NCI-H1092 treated with DMSO at 0.1 percent for 48 hours (cell line): Measurements from ENCODE around the gene DPYSL3.
"Not testable (repeated sequence)": the region's sequence is repeated elsewhere in the genome, so short reads cannot be mapped to it uniquely, and the experiment has no call there.

Source experiments
- DNase-seq: peaks from one replicate; lab custom pipeline; 2025; lab: John Stamatoyannopoulos, UW

DPYSL3 gene

GRCh38 chr5:147509710-147510651 is at the start of gene DPYSL3:
TSS of gene DPYSL3 (minus strand) at chr5:147510068. CDS start at chr5:147509858, 210 bp downstream.
- DNase-seq, result peak; percentile 71

GRCh38 chr5:147558826-147559225 is 49.0 kb upstream of the DPYSL3 start:
- DNase-seq, result peak; percentile 57

GRCh38 chr5:147557876-147558745 is 48.2 kb upstream of the DPYSL3 start:
- DNase-seq, result no peak

GRCh38 chr5:147555176-147555575 is 45.3 kb upstream of the DPYSL3 start:
- no peak for DNase-seq

GRCh38 chr5:147554261-147554817 is 44.5 kb upstream of the DPYSL3 start:
- DNase-seq, result no peak

GRCh38 chr5:147553817-147554216 is 43.9 kb upstream of the DPYSL3 start:
- DNase-seq, result not testable (repeated sequence)

GRCh38 chr5:147552897-147553296 is 43.0 kb upstream of the DPYSL3 start:
- no peak for DNase-seq

GRCh38 chr5:147551677-147552076 is 41.8 kb upstream of the DPYSL3 start:
- DNase-seq, result no peak

- DNase-seq, result no peak
Observed at GRCh38 chr5:147547730-147548129, 37.9 kb upstream of the DPYSL3 start.

- DNase-seq, result no peak
Observed at GRCh38 chr5:147544556-147544955, 34.7 kb upstream of the DPYSL3 start.

GRCh38 chr5:147539053-147539452 is 29.2 kb upstream of the DPYSL3 start:
- no peak for DNase-seq

GRCh38 chr5:147538236-147538635 is 28.4 kb upstream of the DPYSL3 start:
- no peak for DNase-seq

- DNase-seq, result no peak
Observed at GRCh38 chr5:147534172-147534951, 24.5 kb upstream of the DPYSL3 start.

- DNase-seq, result no peak
Observed at GRCh38 chr5:147532156-147532555, 22.3 kb upstream of the DPYSL3 start.

GRCh38 chr5:147530530-147531389 is 20.9 kb upstream of the DPYSL3 start:
- DNase-seq, result no peak

GRCh38 chr5:147523069-147523468 is 13.2 kb upstream of the DPYSL3 start:
- no peak for DNase-seq

GRCh38 chr5:147522435-147522834 is 12.6 kb upstream of the DPYSL3 start:
- DNase-seq, result no peak

GRCh38 chr5:147520450-147520849 is 10.6 kb upstream of the DPYSL3 start:
- DNase-seq, result no peak

GRCh38 chr5:147519380-147519779 is 9.5 kb upstream of the DPYSL3 start:
- DNase-seq, result no peak

- DNase-seq, result no peak
Observed at GRCh38 chr5:147517383-147517782, 7.5 kb upstream of the DPYSL3 start.

GRCh38 chr5:147515269-147515668 is 5.4 kb upstream of the DPYSL3 start:
- no peak for DNase-seq
